Calu3 (cell line): Measurements from ENCODE around the gene MOB3B. TPM values are rescaled to one million over a fixed set of nuclear protein-coding genes. Genes with fewer than 3 reads are reported as not detected.

ENCODE experiments used
- BruUV-seq: library from RNA; stranded (reverse); fragments of 400-500 nt; replicated peaks from 2 replicates; lab custom pipeline; 2021; lab: Mats Ljungman, UMichigan
- CTCF ChIA-PET: fragments of 300-600 bp; sonication (Branson Sonifier 250); formaldehyde crosslinking; loops from one replicate; lab custom pipeline; 2022; ENCODE audit warnings: antibody characterized with exemption; lab: Charles Lee
- DNase-seq: peaks from one replicate; pipeline ENCODE4 v3.0.0; 2022
- H3K27ac Mint-ChIP-seq: one replicate; pipeline ENCODE4 v1.8.0; 2022; ENCODE audit warnings: mixed read lengths; ENCODE audit not compliant: unreplicated experiment
- H3K27me3 Mint-ChIP-seq: one replicate; pipeline ENCODE4 v1.8.0; 2022; ENCODE audit warnings: mixed read lengths; ENCODE audit not compliant: unreplicated experiment
- H3K36me3 Mint-ChIP-seq: one replicate; pipeline ENCODE4 v1.8.0; 2022; ENCODE audit warnings: mild to moderate bottlenecking, moderate library complexity, mixed read lengths; ENCODE audit not compliant: insufficient read depth, unreplicated experiment
- H3K4me1 Mint-ChIP-seq: one replicate; pipeline ENCODE4 v1.8.0; 2022; ENCODE audit warnings: mild to moderate bottlenecking, low read depth, mixed read lengths; ENCODE audit not compliant: unreplicated experiment
- H3K4me3 Mint-ChIP-seq: one replicate; pipeline ENCODE4 v1.8.0; 2022; ENCODE audit warnings: mild to moderate bottlenecking, low read depth, moderate library complexity, mixed read lengths; ENCODE audit not compliant: unreplicated experiment
- H3K9me3 Mint-ChIP-seq: one replicate; pipeline ENCODE4 v1.8.0; 2022; ENCODE audit warnings: low read depth, mixed read lengths; ENCODE audit not compliant: unreplicated experiment
- intact Hi-C: fragments of 100-400 bp; cut with micrococcal nuclease; formaldehyde crosslinking; loops from one replicate; pipeline ENCODE4 v1.10.0; 2022; ENCODE audit not compliant: unreplicated experiment
- total RNA-seq: library from RNA; stranded (reverse); gene quantifications from 2 replicates; pipeline ENCODE4 v1.2.3, GENCODE V29; 2022
- TF ChIP-seq, protein P1 (sequence below): fragments of 200-600 bp; IDR thresholded peaks from one replicate; pipeline ENCODE4 v1.8.0; 2022; ENCODE audit warnings: antibody characterized with exemption; ENCODE audit not compliant: unreplicated experiment

Gene MOB3B
- total RNA-seq, 1 experiment from 2014 or later, result 7.6 TPM

DNA sequence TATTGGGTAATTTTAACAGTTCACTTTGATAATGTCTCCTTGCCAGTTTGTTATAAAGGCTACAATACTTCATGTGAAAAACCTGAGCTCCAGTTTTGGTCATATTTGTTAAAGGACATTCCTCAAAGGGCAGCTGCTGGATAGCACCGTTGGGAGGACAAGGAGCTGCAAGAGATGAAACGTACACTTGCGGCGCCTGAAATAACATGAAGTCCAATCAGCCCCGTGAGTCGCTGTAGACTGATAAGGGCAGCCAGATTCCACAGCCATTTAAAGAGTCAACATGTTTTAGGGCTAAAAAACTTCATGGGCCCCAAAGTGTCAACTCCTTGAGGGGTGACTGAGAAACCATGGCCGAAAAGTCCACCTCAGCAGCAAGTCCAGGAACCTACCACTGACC is 91.1 kb downstream of the MOB3B start:
- CTCF ChIA-PET, result interaction anchor here (0.5 kb wide), 1 partner anchor 578 kb away, joined by 3 read pairs; no protein-coding TSS in a partner anchor
- intact Hi-C loops, result no loop called here
- Mint-ChIP-seq H3K4me1 (peaks cover 29% of the 10 kb centered on the region), H3K27ac (no peak overlapping the region), H3K27me3 (no peaks in the 10 kb centered on the region), H3K9me3 (no peaks in the 10 kb centered on the region), H3K4me3 (no peak overlapping the region), H3K36me3 (no peaks in the 10 kb centered on the region)
- no TSS peak for BruUV-seq
- TF ChIP-seq, protein P1, sequence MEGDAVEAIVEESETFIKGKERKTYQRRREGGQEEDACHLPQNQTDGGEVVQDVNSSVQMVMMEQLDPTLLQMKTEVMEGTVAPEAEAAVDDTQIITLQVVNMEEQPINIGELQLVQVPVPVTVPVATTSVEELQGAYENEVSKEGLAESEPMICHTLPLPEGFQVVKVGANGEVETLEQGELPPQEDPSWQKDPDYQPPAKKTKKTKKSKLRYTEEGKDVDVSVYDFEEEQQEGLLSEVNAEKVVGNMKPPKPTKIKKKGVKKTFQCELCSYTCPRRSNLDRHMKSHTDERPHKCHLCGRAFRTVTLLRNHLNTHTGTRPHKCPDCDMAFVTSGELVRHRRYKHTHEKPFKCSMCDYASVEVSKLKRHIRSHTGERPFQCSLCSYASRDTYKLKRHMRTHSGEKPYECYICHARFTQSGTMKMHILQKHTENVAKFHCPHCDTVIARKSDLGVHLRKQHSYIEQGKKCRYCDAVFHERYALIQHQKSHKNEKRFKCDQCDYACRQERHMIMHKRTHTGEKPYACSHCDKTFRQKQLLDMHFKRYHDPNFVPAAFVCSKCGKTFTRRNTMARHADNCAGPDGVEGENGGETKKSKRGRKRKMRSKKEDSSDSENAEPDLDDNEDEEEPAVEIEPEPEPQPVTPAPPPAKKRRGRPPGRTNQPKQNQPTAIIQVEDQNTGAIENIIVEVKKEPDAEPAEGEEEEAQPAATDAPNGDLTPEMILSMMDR, result no peak
- DNase-seq, result no peak

- TF ChIP-seq, protein P1, result no peak
- no peaks in the 10 kb centered on the region for H3K27me3 Mint-ChIP-seq
- intact Hi-C loops, result no loop called here
- no TSS peak for BruUV-seq
- no peaks in the 10 kb centered on the region for H3K9me3 Mint-ChIP-seq
- no peak overlapping the region for H3K4me3 Mint-ChIP-seq
- CTCF ChIA-PET, result interaction anchor here (0.5 kb wide), 1 partner anchor 578 kb away, joined by 3 read pairs; no protein-coding TSS in a partner anchor
- H3K27ac Mint-ChIP-seq, result no peak overlapping the region
- DNase-seq, result no peak
- H3K4me1 Mint-ChIP-seq, result peaks cover 31% of the 10 kb centered on the region
- no peaks in the 10 kb centered on the region for H3K36me3 Mint-ChIP-seq
Measured at GRCh38 chr9:27437652-27438373, 91.8 kb downstream of the MOB3B start.

DNA sequence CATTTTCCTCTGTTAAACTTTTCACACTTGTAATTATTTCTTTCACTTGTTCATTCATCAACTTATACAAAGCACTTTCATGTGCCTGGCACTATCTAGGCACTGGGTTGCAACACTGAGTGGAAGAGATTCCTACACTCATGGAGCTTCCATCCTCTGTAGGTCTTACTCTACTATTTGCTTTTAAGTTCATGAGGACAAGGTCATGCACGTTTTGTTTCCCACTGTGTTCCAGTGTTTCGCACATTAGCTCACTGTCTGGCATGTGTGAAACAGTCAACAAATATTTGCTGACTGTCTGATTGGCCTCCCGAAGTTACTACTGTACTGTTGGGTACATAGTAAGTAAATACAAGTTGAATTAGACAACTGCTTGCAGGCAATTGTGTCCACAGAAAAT is 93.4 kb downstream of the MOB3B start:
- no peak overlapping the region for H3K4me3 Mint-ChIP-seq
- CTCF ChIA-PET, result interaction anchor here (0.6 kb wide), 1 partner anchor 13 kb away, joined by 3 read pairs; no protein-coding TSS in a partner anchor
- BruUV-seq, result no TSS peak
- H3K36me3 Mint-ChIP-seq, result no peaks in the 10 kb centered on the region
- H3K27me3 Mint-ChIP-seq, result no peaks in the 10 kb centered on the region
- H3K4me1 Mint-ChIP-seq, result peaks cover 47% of the 10 kb centered on the region
- TF ChIP-seq, protein P1, result no peak
- H3K9me3 Mint-ChIP-seq, result no peaks in the 10 kb centered on the region
- intact Hi-C loops, result no loop called here
- no peak for DNase-seq
- H3K27ac Mint-ChIP-seq, result peak overlapping the region; percentile 27

DNA sequence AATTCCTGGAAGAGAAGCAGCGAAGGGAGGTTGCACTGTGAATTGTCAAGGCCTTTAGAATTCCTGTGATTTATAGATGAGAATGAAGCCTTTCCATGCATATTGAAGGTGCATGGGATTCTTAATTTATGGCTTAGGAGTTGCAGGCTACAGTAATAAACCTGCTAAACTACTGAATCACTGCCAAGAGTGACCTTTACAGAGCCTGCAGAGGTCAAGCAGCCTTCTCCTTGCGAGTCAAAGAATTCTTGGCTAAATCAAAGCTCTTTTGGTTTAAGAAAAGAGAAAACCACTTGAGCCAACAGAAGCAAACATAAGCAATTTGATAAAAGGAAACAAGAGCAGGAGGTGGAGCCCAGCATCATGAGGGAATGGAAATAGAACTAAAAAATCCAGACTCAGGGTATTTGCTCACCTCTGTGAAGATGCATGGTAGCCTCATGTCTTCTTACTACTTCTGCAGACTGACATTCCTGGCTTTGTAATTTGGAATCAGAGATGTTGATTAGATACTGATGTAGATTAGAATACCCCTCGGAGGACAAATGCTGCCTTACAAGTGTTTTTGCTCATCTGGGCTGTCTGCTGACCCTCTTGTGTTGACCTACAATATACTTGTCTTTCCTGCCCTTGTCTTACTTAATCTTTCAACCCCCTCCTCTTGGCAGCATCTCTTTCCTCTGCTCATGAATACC is 95.8 kb downstream of the MOB3B start:
- no TSS peak for BruUV-seq
- CTCF ChIA-PET, result no interaction called here
- Mint-ChIP-seq H3K27ac (peak overlapping the region; percentile 3), H3K9me3 (no peaks in the 10 kb centered on the region), H3K27me3 (no peaks in the 10 kb centered on the region), H3K4me3 (no peak overlapping the region), H3K36me3 (no peaks in the 10 kb centered on the region), H3K4me1 (peaks cover 67% of the 10 kb centered on the region)
- no peak for DNase-seq
- TF ChIP-seq, protein P1, result no peak
- intact Hi-C loops, result no loop called here
